Activated naive CD4-positive, alpha-beta T cell treated with anti-CD3 and anti-CD28 coated beads, Interleukin-2, amount 50 U/mL, for 24 hours (primary cell): ENCODE data around the gene PYDC2.

Source experiments
- H3K27ac Mint-ChIP-seq: one replicate; pipeline ENCODE4 v1.8.0; 2021; ENCODE audit warnings: mild to moderate bottlenecking, mixed read lengths
- H3K27me3 Mint-ChIP-seq: one replicate; pipeline ENCODE4 v1.8.0; 2021; ENCODE audit warnings: mixed read lengths
- H3K36me3 Mint-ChIP-seq: one replicate; pipeline ENCODE4 v1.8.0; 2021; ENCODE audit warnings: mixed read lengths
- H3K4me1 Mint-ChIP-seq: one replicate; pipeline ENCODE4 v1.8.0; 2021; ENCODE audit warnings: mixed read lengths
- H3K4me3 Mint-ChIP-seq: one replicate; pipeline ENCODE4 v1.8.0; 2021; ENCODE audit warnings: mild to moderate bottlenecking, mixed read lengths
- H3K9me3 Mint-ChIP-seq: one replicate; pipeline ENCODE4 v1.8.0; 2021; ENCODE audit warnings: mixed read lengths

PYDC2 gene

DNA sequence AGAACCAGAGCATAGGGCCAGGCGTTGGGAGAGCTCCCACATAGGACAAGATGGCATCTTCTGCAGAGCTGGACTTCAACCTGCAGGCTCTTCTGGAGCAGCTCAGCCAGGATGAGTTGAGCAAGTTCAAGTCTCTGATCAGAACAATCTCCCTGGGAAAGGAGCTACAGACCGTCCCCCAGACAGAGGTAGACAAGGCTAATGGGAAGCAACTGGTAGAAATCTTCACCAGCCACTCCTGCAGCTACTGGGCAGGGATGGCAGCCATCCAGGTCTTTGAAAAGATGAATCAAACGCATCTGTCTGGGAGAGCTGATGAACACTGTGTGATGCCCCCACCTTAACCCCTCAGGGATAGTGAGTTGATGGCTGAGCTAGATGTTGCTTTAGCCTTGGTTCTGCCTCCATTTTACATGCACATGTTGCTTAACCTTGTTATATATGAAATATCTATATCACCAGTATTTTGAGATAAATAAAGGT lies at the start of gene PYDC2:
PYDC2 (plus strand) TSS at position 51 of the 483 bp plus-strand sequence; CDS start at position 51, 0 bp downstream.
- Mint-ChIP-seq H3K9me3 (no peaks in the 10 kb centered on the region), H3K4me1 (no peaks in the 10 kb centered on the region), H3K27me3 (no peaks in the 10 kb centered on the region), H3K36me3 (no peaks in the 10 kb centered on the region), H3K4me3 (no peak within 1 kb of the TSS), H3K27ac (no peak within 1 kb of the TSS)

DNA sequence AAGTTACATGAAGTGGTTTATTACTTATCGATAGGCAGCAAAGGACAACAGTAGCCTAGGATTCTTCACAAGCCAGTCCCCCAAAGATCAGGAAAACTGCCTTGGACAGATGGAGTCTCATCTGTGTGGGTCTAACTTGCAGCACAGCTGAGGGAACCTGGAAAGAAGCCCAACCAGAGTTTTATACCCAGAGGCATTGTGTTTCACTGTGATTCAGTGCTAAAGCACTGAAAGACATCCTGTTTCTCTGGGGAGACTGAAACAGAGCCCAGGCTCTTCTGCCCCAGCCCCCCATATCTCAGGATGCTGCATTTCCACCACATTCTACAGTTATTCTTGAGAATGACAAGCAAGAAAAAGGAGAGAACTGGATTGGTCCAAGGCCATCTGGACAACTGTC lies 48.2 kb upstream of the PYDC2 start:
- Mint-ChIP-seq H3K4me1 (no peaks in the 10 kb centered on the region), H3K27ac (no peak overlapping the region), H3K27me3 (no peaks in the 10 kb centered on the region), H3K36me3 (no peaks in the 10 kb centered on the region), H3K9me3 (peaks cover 11% of the 10 kb centered on the region), H3K4me3 (no peak overlapping the region)

DNA sequence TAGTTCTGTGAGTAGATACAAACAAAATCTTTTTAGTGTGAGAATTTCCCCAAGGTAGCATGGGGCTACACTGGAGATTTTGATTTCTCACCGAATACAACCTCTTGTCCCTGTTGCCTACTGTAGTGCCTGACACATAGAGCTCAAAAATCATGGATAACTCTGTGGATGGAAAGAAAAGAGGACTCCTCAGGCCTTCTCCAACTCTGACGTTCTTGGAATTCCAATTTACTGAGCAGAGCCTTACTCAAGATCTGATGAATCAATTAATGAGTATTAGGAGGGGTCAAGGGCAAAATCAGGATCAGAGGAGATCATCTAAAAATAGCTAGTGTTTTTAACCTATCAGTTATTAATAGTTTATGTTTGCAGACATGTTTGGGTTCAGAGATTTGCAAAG lies 46.7 kb upstream of the PYDC2 start:
- H3K4me3 Mint-ChIP-seq = no peak overlapping the region
- H3K4me1 Mint-ChIP-seq = no peaks in the 10 kb centered on the region
- no peaks in the 10 kb centered on the region for H3K27me3 Mint-ChIP-seq
- peaks cover 11% of the 10 kb centered on the region for H3K9me3 Mint-ChIP-seq
- H3K36me3 Mint-ChIP-seq = no peaks in the 10 kb centered on the region
- no peak overlapping the region for H3K27ac Mint-ChIP-seq

DNA sequence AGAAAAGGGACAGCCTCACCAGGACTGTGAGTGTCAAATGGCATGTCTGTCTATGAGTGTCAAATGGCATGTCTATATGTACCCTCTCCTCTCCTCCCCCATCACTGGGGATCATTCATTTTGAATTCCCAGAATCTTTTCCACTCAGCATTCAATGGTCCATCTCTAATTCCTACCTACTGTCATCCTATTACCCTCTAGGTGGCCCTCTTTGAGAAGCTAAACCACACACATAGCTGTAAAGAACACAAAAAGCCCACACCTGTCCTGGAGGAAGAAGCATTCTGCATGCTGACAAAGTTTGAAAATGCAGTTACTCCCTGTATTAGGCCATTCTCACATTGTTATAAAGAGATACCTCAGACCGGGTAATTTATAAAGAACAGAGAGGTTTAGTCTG lies 46.2 kb upstream of the PYDC2 start:
- no peaks in the 10 kb centered on the region for H3K4me1 Mint-ChIP-seq
- H3K27ac Mint-ChIP-seq = no peak overlapping the region
- H3K9me3 Mint-ChIP-seq = peaks cover 11% of the 10 kb centered on the region
- H3K4me3 Mint-ChIP-seq = no peak overlapping the region
- H3K36me3 Mint-ChIP-seq = no peaks in the 10 kb centered on the region
- H3K27me3 Mint-ChIP-seq = no peaks in the 10 kb centered on the region

DNA sequence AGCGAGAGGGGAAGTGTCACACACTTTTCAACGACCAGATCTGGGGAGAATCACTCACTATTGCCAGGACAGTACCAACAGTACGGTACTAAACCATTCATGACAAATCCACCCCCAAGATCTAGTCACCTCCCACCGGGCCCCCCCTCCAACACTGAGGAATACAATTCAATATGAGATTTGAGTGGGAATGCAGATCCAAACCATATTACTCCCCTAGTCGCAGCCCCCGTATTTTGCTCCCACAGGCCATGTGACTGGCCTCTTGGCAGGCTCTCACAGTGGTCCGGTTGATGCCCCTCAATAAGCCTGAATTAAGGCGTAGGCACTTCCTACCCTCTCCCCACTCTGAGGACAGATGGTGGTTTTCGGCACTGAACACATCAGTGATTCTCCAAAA lies 45.4 kb upstream of the PYDC2 start:
- no peak overlapping the region for H3K27ac Mint-ChIP-seq
- H3K4me3 Mint-ChIP-seq = no peak overlapping the region
- no peaks in the 10 kb centered on the region for H3K4me1 Mint-ChIP-seq
- no peaks in the 10 kb centered on the region for H3K27me3 Mint-ChIP-seq
- no peaks in the 10 kb centered on the region for H3K36me3 Mint-ChIP-seq
- peaks cover 5% of the 10 kb centered on the region for H3K9me3 Mint-ChIP-seq

DNA sequence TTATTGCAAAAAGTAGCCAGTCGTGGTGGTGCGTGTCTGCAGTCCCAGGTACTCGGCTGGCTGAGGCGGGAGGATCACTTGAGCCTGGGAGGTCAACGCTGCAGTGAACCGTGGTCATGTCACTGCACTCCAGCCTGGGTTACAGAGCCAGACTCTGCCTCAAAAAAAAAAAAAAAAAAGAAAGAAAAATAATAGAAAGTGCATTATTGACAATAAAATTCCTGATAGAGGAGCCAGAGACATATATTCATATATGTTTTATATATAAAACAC lies 43.6 kb upstream of the PYDC2 start:
- no peaks in the 10 kb centered on the region for H3K4me1 Mint-ChIP-seq
- H3K27ac Mint-ChIP-seq = no peak overlapping the region
- no peak overlapping the region for H3K4me3 Mint-ChIP-seq
- H3K27me3 Mint-ChIP-seq = no peaks in the 10 kb centered on the region
- no peaks in the 10 kb centered on the region for H3K9me3 Mint-ChIP-seq
- no peaks in the 10 kb centered on the region for H3K36me3 Mint-ChIP-seq

DNA sequence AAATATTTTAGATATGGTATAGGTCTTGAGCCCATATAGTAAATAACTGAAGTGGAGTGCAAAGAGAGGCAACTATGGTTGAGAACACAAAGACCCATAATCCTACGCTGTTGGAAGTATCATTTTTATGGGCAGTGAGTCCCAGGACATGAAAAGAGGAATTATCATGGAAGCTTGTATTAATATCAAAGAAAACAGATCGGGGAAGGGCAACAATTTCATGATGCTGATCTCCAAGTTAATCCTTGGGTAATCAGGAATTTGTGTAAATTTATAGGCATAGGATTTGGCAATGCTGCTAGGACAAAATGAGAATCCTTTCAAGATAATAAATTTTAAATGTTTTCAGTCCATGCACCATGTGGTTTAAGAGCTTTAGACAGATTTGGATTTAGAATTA lies 40.2 kb upstream of the PYDC2 start:
- Mint-ChIP-seq H3K4me3 (no peak overlapping the region), H3K27me3 (no peaks in the 10 kb centered on the region), H3K4me1 (no peaks in the 10 kb centered on the region), H3K9me3 (no peaks in the 10 kb centered on the region), H3K36me3 (no peaks in the 10 kb centered on the region), H3K27ac (no peak overlapping the region)

DNA sequence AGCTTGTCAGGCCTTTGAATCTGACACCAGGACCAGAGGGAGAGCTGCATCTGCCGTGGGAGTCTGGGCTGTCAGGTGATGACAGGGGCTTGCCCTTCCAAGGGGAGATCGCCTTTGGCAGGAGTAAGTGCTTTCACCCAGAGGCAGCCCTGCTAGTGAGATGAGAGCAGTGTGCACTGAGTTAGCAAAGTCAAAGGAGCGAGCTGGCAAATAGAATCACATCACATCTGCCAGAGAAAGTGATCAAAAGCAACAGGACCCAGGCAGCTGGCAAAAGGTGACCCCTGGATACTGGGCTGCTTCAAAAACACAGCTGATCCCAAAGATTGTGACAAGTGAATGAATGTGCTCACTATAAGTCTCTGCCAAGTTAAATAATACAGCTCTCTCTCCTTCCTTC lies 36.1 kb upstream of the PYDC2 start:
- Mint-ChIP-seq H3K27ac (no peak overlapping the region), H3K4me3 (no peak overlapping the region), H3K4me1 (no peaks in the 10 kb centered on the region), H3K27me3 (no peaks in the 10 kb centered on the region), H3K36me3 (no peaks in the 10 kb centered on the region), H3K9me3 (no peaks in the 10 kb centered on the region)

DNA sequence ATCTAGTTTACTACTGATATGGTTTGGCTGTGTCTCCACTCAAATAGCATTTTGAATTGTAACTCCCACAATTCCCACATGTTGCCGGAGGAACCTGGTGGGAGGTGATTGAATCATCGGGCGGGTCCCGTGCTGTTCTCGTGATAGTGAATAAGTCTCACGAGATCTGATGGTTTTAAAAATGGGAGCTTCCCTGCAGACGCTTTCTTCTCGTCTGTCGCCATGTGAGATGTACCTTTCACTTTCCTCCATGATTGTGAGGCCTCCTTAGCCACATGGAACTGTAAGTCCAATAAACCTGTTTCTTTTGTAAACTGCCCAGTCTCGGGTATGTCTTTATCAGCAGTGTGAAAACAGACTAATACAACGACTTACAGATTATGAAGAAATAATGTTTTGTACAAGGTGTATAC lies 35.6 kb upstream of the PYDC2 start:
- Mint-ChIP-seq H3K9me3 (no peaks in the 10 kb centered on the region), H3K27ac (no peak overlapping the region), H3K4me1 (no peaks in the 10 kb centered on the region), H3K36me3 (no peaks in the 10 kb centered on the region), H3K4me3 (no peak overlapping the region), H3K27me3 (no peaks in the 10 kb centered on the region)

DNA sequence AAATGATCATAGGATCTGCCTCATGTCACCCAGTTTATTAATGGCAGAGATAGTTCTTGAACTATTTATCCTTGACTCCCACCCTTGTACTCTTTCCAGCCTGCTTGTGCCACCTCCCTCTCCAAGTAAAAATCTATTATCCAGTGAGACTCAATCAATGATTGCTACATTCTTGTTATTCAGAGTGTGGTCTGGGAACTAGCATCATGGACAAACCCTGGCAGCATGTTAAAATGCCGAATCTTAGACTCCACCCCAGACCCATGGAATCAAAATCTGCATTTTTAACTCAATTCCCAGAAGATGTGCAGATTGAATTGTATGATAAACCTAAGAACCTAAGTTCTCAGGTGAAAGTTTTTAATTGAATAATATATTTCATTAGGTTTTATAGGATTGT lies 34.7 kb upstream of the PYDC2 start:
- Mint-ChIP-seq H3K4me3 (no peak overlapping the region), H3K27ac (no peak overlapping the region), H3K27me3 (no peaks in the 10 kb centered on the region), H3K36me3 (no peaks in the 10 kb centered on the region), H3K4me1 (no peaks in the 10 kb centered on the region), H3K9me3 (peaks cover 5% of the 10 kb centered on the region)

DNA sequence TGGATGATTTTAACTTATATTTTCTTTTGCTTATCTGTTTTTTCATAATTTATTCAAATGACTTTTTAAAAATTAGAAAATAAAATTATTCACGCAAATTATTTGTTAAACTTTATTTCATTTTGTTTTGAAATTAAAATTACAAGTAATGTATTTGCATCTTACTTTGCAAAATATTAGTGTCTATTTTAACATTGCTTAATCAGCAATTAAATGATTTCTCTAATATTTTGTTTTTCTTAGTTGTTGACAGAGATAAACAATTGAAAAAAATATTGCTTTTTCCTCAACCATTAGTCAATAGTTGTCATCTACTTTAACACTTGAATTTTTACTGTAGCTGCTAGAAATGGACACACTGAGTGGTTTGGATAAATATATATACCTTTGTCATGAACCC lies 32.8 kb upstream of the PYDC2 start:
- Mint-ChIP-seq H3K27ac (no peak overlapping the region), H3K4me1 (no peaks in the 10 kb centered on the region), H3K4me3 (no peak overlapping the region), H3K36me3 (no peaks in the 10 kb centered on the region), H3K27me3 (no peaks in the 10 kb centered on the region), H3K9me3 (peaks cover 6% of the 10 kb centered on the region)

DNA sequence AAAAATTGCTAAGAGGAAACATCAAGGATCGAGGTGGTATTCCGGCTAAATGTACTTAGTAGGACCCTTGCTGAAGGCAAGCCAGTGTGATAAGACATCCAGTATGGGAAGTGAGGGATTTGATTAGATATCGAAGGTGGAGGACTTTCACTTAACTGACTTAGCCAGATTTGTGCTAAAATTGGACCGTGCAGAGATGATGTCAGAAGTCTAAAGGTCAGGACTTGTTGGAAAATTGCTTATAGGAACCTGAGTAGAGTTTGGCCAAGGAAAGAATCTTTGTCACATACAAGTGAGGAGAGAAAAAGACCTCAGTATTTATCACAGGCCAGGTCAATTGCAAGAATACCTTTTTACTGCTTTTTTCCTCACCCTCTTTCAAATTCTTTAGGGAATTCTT lies 30.9 kb upstream of the PYDC2 start:
- Mint-ChIP-seq H3K27ac (no peak overlapping the region), H3K9me3 (peaks cover 6% of the 10 kb centered on the region), H3K4me3 (no peak overlapping the region), H3K27me3 (no peaks in the 10 kb centered on the region), H3K4me1 (no peaks in the 10 kb centered on the region), H3K36me3 (no peaks in the 10 kb centered on the region)

DNA sequence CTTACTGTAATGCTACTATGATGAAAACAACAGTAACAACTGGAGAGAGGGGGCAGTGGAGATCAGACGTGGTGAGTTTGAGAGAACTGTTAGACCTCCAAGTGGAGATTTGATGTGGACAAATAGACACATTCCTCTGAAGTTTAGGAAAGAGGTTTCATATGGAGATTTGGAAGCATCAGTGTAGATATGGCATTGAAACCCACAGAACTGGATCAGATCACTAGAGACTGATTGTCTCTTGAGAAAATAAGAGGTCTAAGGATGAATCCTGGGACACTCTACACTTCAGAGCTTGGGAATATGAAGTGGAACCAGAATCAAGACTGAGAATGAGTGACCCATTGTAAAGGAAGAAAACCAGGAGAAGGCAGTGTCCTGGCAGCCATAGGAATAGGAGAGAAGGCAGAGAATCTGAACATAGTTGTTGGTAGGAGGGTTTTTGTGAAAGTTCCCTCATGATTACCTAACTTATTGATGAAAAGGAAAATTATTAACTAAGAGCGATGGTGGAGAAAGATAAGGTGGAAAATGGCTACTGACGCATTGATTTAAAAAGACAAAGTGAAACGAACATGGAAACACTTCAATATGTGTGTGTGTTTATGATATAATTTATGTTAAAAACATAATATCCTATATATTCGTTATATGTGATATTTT lies 29.7 kb upstream of the PYDC2 start:
- Mint-ChIP-seq H3K27ac (no peak overlapping the region), H3K36me3 (no peaks in the 10 kb centered on the region), H3K4me3 (no peak overlapping the region), H3K27me3 (no peaks in the 10 kb centered on the region), H3K9me3 (peaks cover 6% of the 10 kb centered on the region), H3K4me1 (no peaks in the 10 kb centered on the region)

DNA sequence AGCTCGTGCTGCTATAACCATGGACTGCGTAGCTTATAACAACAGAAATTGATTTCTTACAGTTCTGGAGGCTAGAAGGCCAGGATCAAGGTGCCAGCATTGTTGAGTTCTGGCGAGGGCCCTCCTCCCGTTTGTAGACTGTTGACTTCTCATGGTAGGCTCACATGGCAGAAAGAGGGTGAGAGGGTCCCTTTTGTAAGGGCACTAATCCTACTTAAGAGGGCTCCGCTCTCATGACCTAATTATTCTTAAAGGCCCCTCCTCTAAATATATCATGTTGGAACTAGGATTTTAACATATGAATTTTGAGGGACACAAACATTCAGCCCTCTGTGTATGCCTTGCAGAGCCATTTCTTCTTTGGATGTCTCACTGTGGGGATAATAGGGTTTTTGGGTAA lies 28.8 kb upstream of the PYDC2 start:
- Mint-ChIP-seq H3K27ac (no peak overlapping the region), H3K4me1 (no peaks in the 10 kb centered on the region), H3K9me3 (peaks cover 6% of the 10 kb centered on the region), H3K4me3 (no peak overlapping the region), H3K27me3 (no peaks in the 10 kb centered on the region), H3K36me3 (no peaks in the 10 kb centered on the region)

DNA sequence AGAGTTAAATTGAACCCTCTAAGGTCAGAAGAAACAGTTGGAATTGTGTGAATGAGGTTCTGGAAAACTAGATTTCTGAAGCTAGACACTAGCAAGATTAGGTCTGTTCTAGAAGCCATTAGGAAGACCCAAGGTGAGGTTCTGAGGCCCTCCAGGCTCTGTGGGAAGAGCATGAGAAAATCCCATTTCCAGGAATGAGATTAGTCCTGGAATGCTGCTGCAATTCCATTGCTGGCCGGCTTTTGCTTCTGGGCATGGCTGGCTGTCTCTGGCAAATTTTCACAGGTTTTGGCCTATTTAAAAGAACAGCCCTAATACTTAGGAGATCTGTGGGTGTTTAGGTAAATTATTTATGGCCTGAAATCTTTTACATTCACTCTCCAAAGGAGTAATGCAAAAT lies 26.9 kb upstream of the PYDC2 start:
- Mint-ChIP-seq H3K27me3 (no peaks in the 10 kb centered on the region), H3K4me1 (no peaks in the 10 kb centered on the region), H3K27ac (no peak overlapping the region), H3K9me3 (peaks cover 6% of the 10 kb centered on the region), H3K36me3 (no peaks in the 10 kb centered on the region), H3K4me3 (no peak overlapping the region)

DNA sequence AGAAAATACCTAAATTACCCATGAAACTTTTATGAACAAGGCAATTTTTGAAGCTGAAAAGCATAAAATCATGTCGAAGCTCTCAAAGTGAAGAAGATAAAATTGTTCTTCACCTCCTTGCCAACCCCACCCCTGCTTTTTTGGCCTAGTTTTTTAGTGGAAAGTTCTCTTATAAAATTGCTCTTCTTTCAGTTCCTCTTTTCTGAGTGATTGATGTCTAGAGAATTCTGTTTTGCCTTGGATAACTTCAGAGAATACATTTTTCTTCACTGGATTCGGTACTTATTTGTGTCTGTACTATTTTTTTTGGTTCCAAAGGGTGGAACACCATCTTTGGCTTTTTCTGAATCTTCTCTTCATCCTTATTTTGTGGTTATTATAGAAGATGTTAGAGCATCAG lies 25.0 kb upstream of the PYDC2 start:
- no peaks in the 10 kb centered on the region for H3K4me1 Mint-ChIP-seq
- peaks cover 9% of the 10 kb centered on the region for H3K9me3 Mint-ChIP-seq
- H3K27ac Mint-ChIP-seq = no peak overlapping the region
- no peaks in the 10 kb centered on the region for H3K36me3 Mint-ChIP-seq
- H3K27me3 Mint-ChIP-seq = no peaks in the 10 kb centered on the region
- no peak overlapping the region for H3K4me3 Mint-ChIP-seq

DNA sequence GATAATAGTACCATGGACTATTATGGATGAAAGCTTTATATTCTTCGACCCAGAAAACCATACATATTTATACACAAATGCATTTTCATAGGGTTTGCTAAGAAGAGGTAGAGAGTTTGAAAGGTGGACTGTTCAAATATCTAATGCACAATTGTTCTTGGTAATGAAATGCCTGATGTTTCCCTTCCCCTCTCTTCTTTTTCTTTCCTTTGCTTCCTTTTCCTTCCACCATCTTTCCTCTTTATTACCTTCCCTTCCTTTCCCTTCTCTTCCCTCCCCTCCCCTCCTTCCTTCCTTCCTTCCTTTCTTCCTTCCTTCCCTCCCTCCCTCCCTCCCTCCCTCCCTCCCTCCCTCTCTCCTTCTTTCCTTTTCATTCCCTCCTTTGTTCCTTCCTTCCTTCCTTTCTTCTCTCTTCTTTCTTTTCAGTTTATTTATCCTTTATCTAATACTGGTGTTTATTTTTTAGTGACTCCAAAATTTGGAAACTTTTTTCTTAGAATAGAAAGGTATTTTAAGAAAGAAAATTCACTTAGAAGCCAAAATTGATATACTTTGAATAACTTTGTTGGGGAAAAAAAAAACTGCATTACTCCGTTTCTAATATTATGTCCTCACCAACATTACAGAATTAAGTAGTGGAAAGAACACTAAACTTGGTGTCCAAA lies 22.7 kb upstream of the PYDC2 start:
- no peaks in the 10 kb centered on the region for H3K36me3 Mint-ChIP-seq
- no peak overlapping the region for H3K27ac Mint-ChIP-seq
- H3K4me3 Mint-ChIP-seq = no peak overlapping the region
- H3K27me3 Mint-ChIP-seq = no peaks in the 10 kb centered on the region
- H3K4me1 Mint-ChIP-seq = no peaks in the 10 kb centered on the region
- H3K9me3 Mint-ChIP-seq = peaks cover 4% of the 10 kb centered on the region
